Gastrocnemius medialis (tissue), 4 donors: ENCODE results near the gene ARFGEF3.

Source experiments
- CTCF ChIP-seq, 5 experiments: fragments of 450-650 bp in 3 of 5; fragments of 200-600 bp in 2 of 5; sonication (generic) in 2 of 5; IDR thresholded peaks in 4 of 5; conservative IDR thresholded peaks in 1 of 5; 1 replicate in 4 of 5; 2 replicates in 1 of 5; pipeline ENCODE4 v1.5.1; 2016 to 2019; ENCODE audit warnings: antibody characterized with exemption in 5 of 5, mild to moderate bottlenecking in 3 of 5, moderate library complexity in 3 of 5
- POLR2A ChIP-seq, 2 donors: fragments of 450-650 bp; IDR thresholded peaks; one replicate each; pipeline ENCODE4 v1.6.1; 2017; ENCODE audit warnings: antibody characterized with exemption in 2 of 2, mild to moderate bottlenecking in 2 of 2, moderate library complexity in 2 of 2

- no peak for TF ChIP-seq CTCF (IDR thresholded peaks at IDR 0.05 in 4 of 5, conservative IDR thresholded peaks at IDR 0.05 in 1 of 5)
- no peak for TF ChIP-seq POLR2A (IDR thresholded peaks at IDR 0.05)
Measured at GRCh38 chr6:138290423-138290962, 128.8 kb downstream of the ARFGEF3 start.
